HCT116 (cell line): ENCODE results near the gene ACSS1. TPM values are rescaled to one million over a fixed set of nuclear protein-coding genes. Genes with fewer than 3 reads are reported as not detected.

Experiments
- ATAC-seq: fragments of 200-7000 bp; cut with Tn5 transposase; 2 replicates; pipeline ENCODE4 v1.9.1; 2020; ENCODE audit warnings: mild to moderate bottlenecking, moderate library complexity
- BruUV-seq: library from RNA; stranded (reverse); fragments of 400-500 nt; replicated peaks from 2 replicates; lab custom pipeline; 2021; lab: Mats Ljungman, UMichigan
- CTCF ChIA-PET: fragments of 300-600 bp; sonication (Branson Sonifier 250); formaldehyde crosslinking; loops from one replicate; lab custom pipeline; 2021; ENCODE audit warnings: antibody characterized with exemption; lab: Charles Lee
- POLR2A ChIA-PET: fragments of 300-600, 350-600 bp; sonication (Branson Sonifier 250); formaldehyde crosslinking; loops from one replicate; lab custom pipeline; 2021; ENCODE audit warnings: antibody characterized with exemption; lab: Charles Lee
- RAD21 ChIA-PET, 2 experiments: fragments of 300-600 bp; sonication (Branson Sonifier 250); formaldehyde crosslinking; loops; one replicate each; lab custom pipeline; 2023; ENCODE audit warnings: low total read pairs in 2 of 2; ENCODE audit not compliant: uncharacterized antibody in 2 of 2, unreplicated experiment in 2 of 2, low non-redundant PET in 1 of 2; lab: Charles Lee
- DNase-seq: peaks from one replicate; pipeline ENCODE4 v3.0.0-alpha.2; 2010; ENCODE audit warnings: low read depth, low spot score
- H2AFZ ChIP-seq: fragments of 200-600 bp; shearing (Covaris generic), sonication (generic); 2 replicates; pipeline ENCODE4 v1.6.1; 2017; ENCODE audit warnings: low read depth, mixed run types, mixed read lengths, antibody characterized with exemption, low read length; ENCODE audit not compliant: poor library complexity, severe bottlenecking
- H3K27ac ChIP-seq: 2 replicates; pipeline ENCODE4 v1.5.1; 2012; ENCODE audit warnings: low read depth, low read length
- H3K27me3 ChIP-seq: fragments of 200-600 bp; sonication (generic); 2 replicates; pipeline ENCODE4 v1.6.1; 2016; ENCODE audit warnings: mixed run types, low read length, mixed read lengths; ENCODE audit not compliant: insufficient read depth
- H3K36me3 ChIP-seq, 2 experiments: fragments of 200-500 bp in 1 of 2; fragments of 200-600 bp in 1 of 2; sonication (Bioruptor generic) in 1 of 2; sonication (generic) in 1 of 2; 2 replicates each; pipeline versions ENCODE4 v1.5.1 to v1.6.1; 2014 to 2016; ENCODE audit warnings: low read length in 2 of 2, inconsistent platforms in 1 of 2, mixed read lengths in 1 of 2, mixed run types in 1 of 2; ENCODE audit not compliant: insufficient read depth in 2 of 2, control insufficient read depth in 1 of 2
- H3K4me1 ChIP-seq, 2 experiments: fragments of 200-600 bp in 1 of 2; sonication (generic) in 1 of 2; 2 replicates each; pipeline versions ENCODE4 v1.5.1 to v1.6.1; 2012 to 2017; ENCODE audit warnings: low read length in 2 of 2, inconsistent platforms in 1 of 2, mild to moderate bottlenecking in 1 of 2, mixed read lengths in 1 of 2, mixed run types in 1 of 2, moderate library complexity in 1 of 2; ENCODE audit not compliant: insufficient read depth in 2 of 2, control insufficient read depth in 1 of 2
- H3K4me2 ChIP-seq: fragments of 200-600 bp; sonication (generic); 2 replicates; pipeline ENCODE4 v1.6.1; 2017; ENCODE audit warnings: mixed run types, low read length, mixed read lengths
- H3K4me3 ChIP-seq, 2 experiments: fragments of 200-600 bp in 1 of 2; sonication (generic) in 1 of 2; replicated peaks in 1 of 2; 2 replicates each; pipeline ENCODE4 v1.5.1; 2011 to 2016; ENCODE audit warnings: low read length in 2 of 2, control low read depth in 1 of 2, low read depth in 1 of 2, mild to moderate bottlenecking in 1 of 2, mixed read lengths in 1 of 2, mixed run types in 1 of 2
- H3K79me2 ChIP-seq: fragments of 200-600 bp; sonication (generic); 2 replicates; pipeline ENCODE4 v1.6.1; 2017; ENCODE audit warnings: mild to moderate bottlenecking, mixed run types, low read length, moderate library complexity, mixed read lengths; ENCODE audit not compliant: insufficient read depth
- H3K9ac ChIP-seq: fragments of 200-600 bp; sonication (generic); 2 replicates; pipeline ENCODE4 v1.6.1; 2016; ENCODE audit warnings: low read length, mixed read lengths
- H3K9me2 ChIP-seq: fragments of 200-600 bp; sonication (generic), shearing (Covaris generic); 2 replicates; pipeline ENCODE4 v1.6.1; 2017; ENCODE audit warnings: mixed run types, mild to moderate bottlenecking, moderate library complexity; ENCODE audit not compliant: insufficient read depth
- H3K9me3 ChIP-seq, 2 experiments: fragments of 200-500 bp in 1 of 2; fragments of 200-600 bp in 1 of 2; sonication (Bioruptor generic) in 1 of 2; sonication (generic) in 1 of 2; 2 replicates each; pipeline ENCODE4 v1.6.1; 2014 to 2017; ENCODE audit warnings: low read length in 2 of 2, mixed read lengths in 2 of 2, inconsistent platforms in 1 of 2, low read depth in 1 of 2, mild to moderate bottlenecking in 1 of 2, mixed run types in 1 of 2, moderate library complexity in 1 of 2; ENCODE audit not compliant: control insufficient read depth in 1 of 2, insufficient read depth in 1 of 2
- H4K20me1 ChIP-seq: fragments of 200-600 bp; sonication (generic), shearing (Covaris generic); 2 replicates; pipeline ENCODE4 v1.6.1; 2017; ENCODE audit warnings: mixed run types, mild to moderate bottlenecking, moderate library complexity; ENCODE audit not compliant: insufficient read depth
- CBX3 ChIP-seq: IDR thresholded peaks from 2 replicates; pipeline ENCODE4 v1.6.1; 2012; ENCODE audit warnings: low read depth
- CEBPB ChIP-seq: IDR thresholded peaks from 2 replicates; pipeline ENCODE4 v1.6.1; 2012; ENCODE audit warnings: low read depth
- EGR1 ChIP-seq: IDR thresholded peaks from 2 replicates; pipeline ENCODE4 v1.6.1; 2012; ENCODE audit warnings: low read depth
- ELF1 ChIP-seq: IDR thresholded peaks from 2 replicates; pipeline ENCODE4 v1.6.1; 2012; ENCODE audit warnings: low read depth, borderline replicate concordance
- EZH2phosphoT487 ChIP-seq: fragments of 200-600 bp; IDR thresholded peaks from 2 replicates; pipeline ENCODE4 v1.6.1; 2018; ENCODE audit warnings: antibody characterized with exemption, borderline replicate concordance
- FOSL1 ChIP-seq: IDR thresholded peaks from 2 replicates; pipeline ENCODE4 v1.6.1; 2012; ENCODE audit warnings: low read depth
- POLR2A ChIP-seq: IDR thresholded peaks from 2 replicates; pipeline ENCODE4 v1.7.0; 2011; ENCODE audit warnings: borderline replicate concordance; ENCODE audit not compliant: insufficient read depth, insufficient read length; ENCODE audit errors: extremely low read depth
- POLR2AphosphoS5 ChIP-seq: IDR thresholded peaks from 2 replicates; pipeline ENCODE4 v1.6.1; 2011; ENCODE audit warnings: mild to moderate bottlenecking, low read depth, low read length, moderate library complexity
- RAD21 ChIP-seq: IDR thresholded peaks from 2 replicates; pipeline ENCODE4 v1.6.1; 2012; ENCODE audit warnings: low read depth, mild to moderate bottlenecking
- SIN3A ChIP-seq: IDR thresholded peaks from 2 replicates; pipeline ENCODE4 v1.6.1; 2012; ENCODE audit warnings: low read depth
- SP1 ChIP-seq: IDR thresholded peaks from 2 replicates; pipeline ENCODE4 v1.6.1; 2012; ENCODE audit warnings: low read depth
- TCF7L2 ChIP-seq: IDR thresholded peaks from 2 replicates; pipeline ENCODE4 v1.7.0; 2011; ENCODE audit warnings: borderline replicate concordance, inconsistent platforms; ENCODE audit not compliant: insufficient read depth, insufficient read length; ENCODE audit errors: extremely low read depth
- YY1 ChIP-seq: IDR thresholded peaks from 2 replicates; pipeline ENCODE4 v1.6.1; 2011; ENCODE audit warnings: low read length, low read depth, moderate library complexity, mild to moderate bottlenecking; ENCODE audit not compliant: insufficient replicate concordance; ENCODE audit errors: extremely low read depth
- ZFX ChIP-seq: fragments of 450-650 bp; IDR thresholded peaks from 2 replicates; pipeline ENCODE4 v1.6.1; 2017
- ZNF274 ChIP-seq: fragments of 200-500 bp; sonication (Bioruptor generic); IDR thresholded peaks from 2 replicates; pipeline ENCODE4 v1.6.1; 2014; ENCODE audit warnings: mild to moderate bottlenecking, low read depth, low read length, inconsistent platforms
- intact Hi-C: fragments of 100-400 bp; cut with micrococcal nuclease; formaldehyde crosslinking; loops from 2 replicates; pipeline ENCODE4 v1.10.0; 2022
- total RNA-seq: library from RNA; stranded (reverse); gene quantifications from one replicate; pipeline ENCODE4 v1.2.1, GENCODE V29; 2021; ENCODE audit not compliant: unreplicated experiment
- TF ChIP-seq, protein P1 (sequence below), 3 experiments: fragments of 200-600 bp in 1 of 3; sonication (generic) in 1 of 3; IDR thresholded peaks in 2 of 3; conservative IDR thresholded peaks in 1 of 3; 2 replicates each; pipeline ENCODE4 v1.5.1; 2012 to 2017; ENCODE audit warnings: low read depth in 2 of 3, low read length in 2 of 3, antibody characterized with exemption in 1 of 3, borderline replicate concordance in 1 of 3, control low read depth in 1 of 3, mild to moderate bottlenecking in 1 of 3, mixed read lengths in 1 of 3, mixed run types in 1 of 3, moderate library complexity in 1 of 3; ENCODE audit not compliant: insufficient read depth in 1 of 3
- TF ChIP-seq, protein P2 (sequence below): IDR thresholded peaks from 2 replicates; pipeline ENCODE4 v1.6.1; 2012; ENCODE audit warnings: low read depth
- TF ChIP-seq, protein P3 (sequence below): IDR thresholded peaks from 2 replicates; pipeline ENCODE4 v1.6.1; 2012
- TF ChIP-seq, protein P4 (sequence below): IDR thresholded peaks from 2 replicates; pipeline ENCODE4 v1.6.1; 2012
- TF ChIP-seq, protein P5 (sequence below): IDR thresholded peaks from 2 replicates; pipeline ENCODE4 v1.6.1; 2011; ENCODE audit warnings: mild to moderate bottlenecking, low read length, moderate library complexity; ENCODE audit not compliant: insufficient replicate concordance; ENCODE audit errors: extremely low read depth

The ACSS1 gene
- total RNA-seq, 1 experiment from 2014 or later: 0.27 TPM

DNA sequence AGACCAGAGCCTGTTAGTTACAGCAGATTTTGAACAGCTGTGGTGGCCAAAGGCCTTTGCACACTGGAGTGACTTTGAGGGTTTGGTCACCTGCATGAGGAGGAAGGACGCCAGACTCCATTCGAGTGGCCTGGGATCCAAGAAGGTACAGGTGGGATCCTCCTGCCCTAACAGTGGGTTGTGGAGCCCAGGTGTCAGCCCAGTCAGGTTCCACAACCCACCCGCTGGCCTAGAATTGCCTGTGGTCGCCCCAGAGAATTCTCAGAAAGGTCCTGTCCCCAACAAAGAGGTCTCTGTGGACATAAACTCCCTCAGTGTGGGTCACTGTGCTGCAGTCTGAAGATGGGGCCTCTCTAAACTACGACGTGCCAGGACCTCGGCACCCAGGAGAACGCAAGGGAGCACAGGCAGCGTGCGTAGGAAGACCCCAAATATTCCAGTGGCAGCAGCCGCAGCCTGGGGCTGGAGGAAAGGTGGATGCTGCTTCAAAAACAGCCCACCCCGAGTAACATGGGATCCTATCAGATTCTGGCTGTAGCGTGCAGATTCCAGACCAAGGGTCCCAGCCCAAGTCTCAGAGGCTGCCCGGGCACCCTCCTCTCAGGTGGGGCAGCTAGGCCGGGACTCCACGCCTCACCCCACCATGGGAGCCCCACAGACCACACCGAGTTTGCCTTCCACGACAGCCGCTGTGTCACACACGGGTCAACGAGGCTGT, 16.0 kb downstream of the ACSS1 start:
- H3K27me3 ChIP-seq: no peaks in the 10 kb centered on the region
- no TSS peak for BruUV-seq
- H4K20me1 ChIP-seq: no peaks in the 10 kb centered on the region
- H3K4me3 ChIP-seq: no peak overlapping the region
- H2AFZ ChIP-seq: no peak overlapping the region
- DNase-seq: no peak
- H3K27ac ChIP-seq: no peak overlapping the region
- H3K9me3 ChIP-seq: no peaks in the 10 kb centered on the region
- H3K79me2 ChIP-seq: no peaks in the 10 kb centered on the region
- TF ChIP-seq YY1: no peak
- TF ChIP-seq RAD21: no peak
- TF ChIP-seq, protein P1, sequence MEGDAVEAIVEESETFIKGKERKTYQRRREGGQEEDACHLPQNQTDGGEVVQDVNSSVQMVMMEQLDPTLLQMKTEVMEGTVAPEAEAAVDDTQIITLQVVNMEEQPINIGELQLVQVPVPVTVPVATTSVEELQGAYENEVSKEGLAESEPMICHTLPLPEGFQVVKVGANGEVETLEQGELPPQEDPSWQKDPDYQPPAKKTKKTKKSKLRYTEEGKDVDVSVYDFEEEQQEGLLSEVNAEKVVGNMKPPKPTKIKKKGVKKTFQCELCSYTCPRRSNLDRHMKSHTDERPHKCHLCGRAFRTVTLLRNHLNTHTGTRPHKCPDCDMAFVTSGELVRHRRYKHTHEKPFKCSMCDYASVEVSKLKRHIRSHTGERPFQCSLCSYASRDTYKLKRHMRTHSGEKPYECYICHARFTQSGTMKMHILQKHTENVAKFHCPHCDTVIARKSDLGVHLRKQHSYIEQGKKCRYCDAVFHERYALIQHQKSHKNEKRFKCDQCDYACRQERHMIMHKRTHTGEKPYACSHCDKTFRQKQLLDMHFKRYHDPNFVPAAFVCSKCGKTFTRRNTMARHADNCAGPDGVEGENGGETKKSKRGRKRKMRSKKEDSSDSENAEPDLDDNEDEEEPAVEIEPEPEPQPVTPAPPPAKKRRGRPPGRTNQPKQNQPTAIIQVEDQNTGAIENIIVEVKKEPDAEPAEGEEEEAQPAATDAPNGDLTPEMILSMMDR (IDR thresholded peaks at IDR 0.05 in 2 of 3, conservative IDR thresholded peaks at IDR 0.05 in 1 of 3; ENCODE audit: borderline replicate concordance in 1 of 3, insufficient read depth in 1 of 3, low read depth in 2 of 3, low read length in 2 of 3): no peak
- no peak for TF ChIP-seq CEBPB
- TF ChIP-seq, protein P2, sequence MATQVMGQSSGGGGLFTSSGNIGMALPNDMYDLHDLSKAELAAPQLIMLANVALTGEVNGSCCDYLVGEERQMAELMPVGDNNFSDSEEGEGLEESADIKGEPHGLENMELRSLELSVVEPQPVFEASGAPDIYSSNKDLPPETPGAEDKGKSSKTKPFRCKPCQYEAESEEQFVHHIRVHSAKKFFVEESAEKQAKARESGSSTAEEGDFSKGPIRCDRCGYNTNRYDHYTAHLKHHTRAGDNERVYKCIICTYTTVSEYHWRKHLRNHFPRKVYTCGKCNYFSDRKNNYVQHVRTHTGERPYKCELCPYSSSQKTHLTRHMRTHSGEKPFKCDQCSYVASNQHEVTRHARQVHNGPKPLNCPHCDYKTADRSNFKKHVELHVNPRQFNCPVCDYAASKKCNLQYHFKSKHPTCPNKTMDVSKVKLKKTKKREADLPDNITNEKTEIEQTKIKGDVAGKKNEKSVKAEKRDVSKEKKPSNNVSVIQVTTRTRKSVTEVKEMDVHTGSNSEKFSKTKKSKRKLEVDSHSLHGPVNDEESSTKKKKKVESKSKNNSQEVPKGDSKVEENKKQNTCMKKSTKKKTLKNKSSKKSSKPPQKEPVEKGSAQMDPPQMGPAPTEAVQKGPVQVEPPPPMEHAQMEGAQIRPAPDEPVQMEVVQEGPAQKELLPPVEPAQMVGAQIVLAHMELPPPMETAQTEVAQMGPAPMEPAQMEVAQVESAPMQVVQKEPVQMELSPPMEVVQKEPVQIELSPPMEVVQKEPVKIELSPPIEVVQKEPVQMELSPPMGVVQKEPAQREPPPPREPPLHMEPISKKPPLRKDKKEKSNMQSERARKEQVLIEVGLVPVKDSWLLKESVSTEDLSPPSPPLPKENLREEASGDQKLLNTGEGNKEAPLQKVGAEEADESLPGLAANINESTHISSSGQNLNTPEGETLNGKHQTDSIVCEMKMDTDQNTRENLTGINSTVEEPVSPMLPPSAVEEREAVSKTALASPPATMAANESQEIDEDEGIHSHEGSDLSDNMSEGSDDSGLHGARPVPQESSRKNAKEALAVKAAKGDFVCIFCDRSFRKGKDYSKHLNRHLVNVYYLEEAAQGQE: no peak
- TF ChIP-seq SP1: no peak
- no peak for TF ChIP-seq ZNF274
- no peak for TF ChIP-seq SIN3A
- TF ChIP-seq TCF7L2: no peak
- TF ChIP-seq ELF1: no peak
- no peak for TF ChIP-seq EGR1
- no peak for TF ChIP-seq CBX3
- TF ChIP-seq EZH2phosphoT487: no peak
- TF ChIP-seq, protein P3, sequence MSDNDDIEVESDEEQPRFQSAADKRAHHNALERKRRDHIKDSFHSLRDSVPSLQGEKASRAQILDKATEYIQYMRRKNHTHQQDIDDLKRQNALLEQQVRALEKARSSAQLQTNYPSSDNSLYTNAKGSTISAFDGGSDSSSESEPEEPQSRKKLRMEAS: no peak
- TF ChIP-seq POLR2A: no peak
- TF ChIP-seq FOSL1: no peak
- no peak for TF ChIP-seq ZFX
- no peak for TF ChIP-seq POLR2AphosphoS5
- TF ChIP-seq, protein P4, sequence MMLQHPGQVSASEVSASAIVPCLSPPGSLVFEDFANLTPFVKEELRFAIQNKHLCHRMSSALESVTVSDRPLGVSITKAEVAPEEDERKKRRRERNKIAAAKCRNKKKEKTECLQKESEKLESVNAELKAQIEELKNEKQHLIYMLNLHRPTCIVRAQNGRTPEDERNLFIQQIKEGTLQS: no peak
- TF ChIP-seq, protein P5, sequence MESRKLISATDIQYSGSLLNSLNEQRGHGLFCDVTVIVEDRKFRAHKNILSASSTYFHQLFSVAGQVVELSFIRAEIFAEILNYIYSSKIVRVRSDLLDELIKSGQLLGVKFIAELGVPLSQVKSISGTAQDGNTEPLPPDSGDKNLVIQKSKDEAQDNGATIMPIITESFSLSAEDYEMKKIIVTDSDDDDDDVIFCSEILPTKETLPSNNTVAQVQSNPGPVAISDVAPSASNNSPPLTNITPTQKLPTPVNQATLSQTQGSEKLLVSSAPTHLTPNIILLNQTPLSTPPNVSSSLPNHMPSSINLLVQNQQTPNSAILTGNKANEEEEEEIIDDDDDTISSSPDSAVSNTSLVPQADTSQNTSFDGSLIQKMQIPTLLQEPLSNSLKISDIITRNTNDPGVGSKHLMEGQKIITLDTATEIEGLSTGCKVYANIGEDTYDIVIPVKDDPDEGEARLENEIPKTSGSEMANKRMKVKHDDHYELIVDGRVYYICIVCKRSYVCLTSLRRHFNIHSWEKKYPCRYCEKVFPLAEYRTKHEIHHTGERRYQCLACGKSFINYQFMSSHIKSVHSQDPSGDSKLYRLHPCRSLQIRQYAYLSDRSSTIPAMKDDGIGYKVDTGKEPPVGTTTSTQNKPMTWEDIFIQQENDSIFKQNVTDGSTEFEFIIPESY: no peak
- TF ChIP-seq, all 23 proteins: peak for 0
- CTCF ChIA-PET: no interaction called here
- no peaks in the 10 kb centered on the region for H3K4me1 ChIP-seq
- no peaks in the 10 kb centered on the region for H3K9me2 ChIP-seq
- POLR2A ChIA-PET: no interaction called here
- no peak for ATAC-seq
- H3K9ac ChIP-seq: no peak overlapping the region
- no peaks in the 10 kb centered on the region for H3K36me3 ChIP-seq
- H3K4me2 ChIP-seq: no peak overlapping the region
- intact Hi-C loops: no loop called here
- RAD21 ChIA-PET: no interaction called here
